HG03378 (cell line): Measurements from ENCODE around the gene RAB20.
"Not testable (repeated sequence)": the region's sequence is repeated elsewhere in the genome, so short reads cannot be mapped to it uniquely, and the experiment has no call there.

Experiments
- ATAC-seq: cut with Tn5 transposase; IDR thresholded peaks from one replicate; pipeline ENCODE4 v1.9.1; 2021; ENCODE audit warnings: mild to moderate bottlenecking, moderate library complexity; ENCODE audit not compliant: unreplicated experiment

Gene RAB20, protein sequence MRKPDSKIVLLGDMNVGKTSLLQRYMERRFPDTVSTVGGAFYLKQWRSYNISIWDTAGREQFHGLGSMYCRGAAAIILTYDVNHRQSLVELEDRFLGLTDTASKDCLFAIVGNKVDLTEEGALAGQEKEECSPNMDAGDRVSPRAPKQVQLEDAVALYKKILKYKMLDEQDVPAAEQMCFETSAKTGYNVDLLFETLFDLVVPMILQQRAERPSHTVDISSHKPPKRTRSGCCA

GRCh38 chr13:110561344-110562035, at the start of gene RAB20:
TSS of gene RAB20 (minus strand) at chr13:110561722. CDS start at chr13:110561519, 203 bp downstream.
- peak; percentile 58 for ATAC-seq

DNA sequence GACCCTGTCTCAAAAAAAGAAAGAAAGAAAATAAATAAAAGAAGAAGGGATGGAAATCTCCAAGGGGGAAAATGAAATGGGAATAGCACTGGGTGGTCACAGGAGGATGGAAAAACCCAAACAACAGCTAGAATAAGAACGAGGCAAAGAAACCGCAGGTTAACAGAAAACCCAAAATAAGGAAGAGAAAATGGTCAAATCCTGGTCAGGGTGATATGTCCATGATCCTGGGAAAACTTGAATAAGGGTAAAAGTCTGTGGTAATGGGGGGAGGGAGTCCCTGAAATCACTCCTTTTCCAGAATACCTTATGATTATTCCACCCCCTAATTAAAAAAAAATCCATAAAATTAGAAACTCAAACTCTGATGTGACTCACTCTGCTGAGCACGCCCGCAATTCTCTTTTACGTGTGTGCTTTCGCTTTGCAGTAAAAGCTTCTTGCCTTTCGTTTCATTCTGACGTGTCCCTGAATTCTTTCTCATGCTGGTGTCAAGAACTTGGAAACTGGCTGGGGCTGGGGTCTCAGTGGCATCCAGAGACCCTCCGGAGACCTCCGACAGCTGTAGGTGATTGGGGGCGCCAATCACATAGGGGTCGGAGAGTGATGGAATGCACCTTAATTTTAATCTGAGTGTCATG, 49.6 kb upstream of the RAB20 start:
- ATAC-seq, result peak; percentile 66

GRCh38 chr13:110607675-110608224, 46.2 kb upstream of the RAB20 start:
- no peak for ATAC-seq

DNA sequence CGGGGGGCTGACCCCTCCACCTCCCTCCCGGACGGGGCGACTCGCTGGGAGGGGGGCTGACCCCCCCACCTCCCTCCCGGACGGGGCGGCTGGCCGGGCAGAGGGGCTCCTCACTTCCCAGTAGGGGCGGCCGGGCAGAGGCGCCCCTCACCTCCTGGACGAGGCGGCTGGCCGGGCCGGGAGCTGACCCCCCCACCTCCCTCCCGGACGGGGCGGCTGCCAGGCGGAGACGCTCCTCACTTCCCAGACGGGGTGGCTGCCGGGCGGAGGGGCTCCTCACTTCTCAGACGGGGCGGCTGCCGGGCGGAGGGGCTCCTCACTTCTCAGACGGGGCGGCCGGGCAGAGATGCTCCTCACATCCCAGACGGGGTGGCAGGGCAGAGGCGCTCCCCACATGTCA, 44.8 kb upstream of the RAB20 start:
- not testable (repeated sequence) for ATAC-seq

GRCh38 chr13:110605132-110605531, 43.6 kb upstream of the RAB20 start:
- no peak for ATAC-seq

DNA sequence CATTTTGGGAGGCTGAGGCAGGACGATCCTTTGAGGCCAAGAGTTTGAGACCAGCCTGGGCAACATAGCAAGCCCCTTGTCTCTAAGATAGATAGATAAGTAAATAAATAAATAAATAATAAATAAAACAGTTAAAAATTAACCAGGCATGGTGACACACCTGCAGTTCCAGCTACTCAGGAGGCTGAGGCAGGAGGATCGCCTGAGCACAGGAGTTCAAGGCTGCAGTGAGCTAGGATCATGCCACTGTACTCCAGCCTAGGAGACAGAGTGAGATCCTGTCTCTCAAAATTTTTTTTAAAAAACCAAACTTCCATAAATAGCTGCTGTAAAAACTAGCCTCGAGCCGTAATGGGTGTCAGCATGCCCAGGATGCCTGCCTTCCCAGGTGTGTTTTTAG, 39.5 kb upstream of the RAB20 start:
- ATAC-seq, result no peak

- no peak for ATAC-seq
Measured at GRCh38 chr13:110600261-110600819, 38.8 kb upstream of the RAB20 start.

GRCh38 chr13:110597041-110597689, 35.6 kb upstream of the RAB20 start:
- ATAC-seq, result no peak

GRCh38 chr13:110593430-110594130, 32.1 kb upstream of the RAB20 start:
- ATAC-seq, result peak; percentile 90

DNA sequence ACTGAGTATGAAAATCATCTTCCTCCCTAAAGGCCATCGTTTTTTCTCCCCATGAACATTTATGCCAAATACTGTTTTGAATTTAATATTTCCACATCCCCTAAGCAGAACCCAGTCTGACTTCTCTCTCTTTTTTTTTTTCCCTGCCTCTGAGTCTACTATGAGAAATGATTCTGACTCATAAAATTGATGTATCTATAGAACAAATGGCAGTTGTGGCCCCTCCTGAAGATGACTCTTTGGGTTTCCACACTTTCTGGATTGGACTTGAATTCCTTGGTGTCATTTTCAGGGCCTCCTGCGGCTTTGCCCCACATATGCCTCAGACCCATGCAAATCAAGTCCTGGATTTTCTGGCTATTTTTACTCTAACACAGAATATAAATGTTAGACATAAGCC, 31.1 kb upstream of the RAB20 start:
- ATAC-seq, result no peak

DNA sequence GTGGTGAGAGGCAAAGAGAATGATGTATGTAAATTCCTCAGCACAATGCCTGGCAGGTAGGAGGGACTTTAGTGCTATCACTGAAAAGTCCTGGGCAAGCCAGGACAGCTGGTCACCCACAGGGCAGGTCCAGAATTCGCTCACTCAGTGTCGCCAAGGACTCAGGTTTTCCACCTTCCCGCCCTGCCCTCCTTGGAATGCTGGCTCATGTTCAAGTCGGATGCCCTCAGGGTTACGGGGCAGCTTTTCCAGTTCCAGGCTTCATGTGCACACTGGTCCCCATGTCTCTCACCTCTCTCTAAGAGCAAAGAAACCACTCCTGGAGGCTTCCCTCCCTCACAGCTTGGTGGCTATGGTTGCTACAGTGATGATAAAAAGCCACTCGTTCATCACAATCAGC, 29.1 kb upstream of the RAB20 start:
- no peak for ATAC-seq

DNA sequence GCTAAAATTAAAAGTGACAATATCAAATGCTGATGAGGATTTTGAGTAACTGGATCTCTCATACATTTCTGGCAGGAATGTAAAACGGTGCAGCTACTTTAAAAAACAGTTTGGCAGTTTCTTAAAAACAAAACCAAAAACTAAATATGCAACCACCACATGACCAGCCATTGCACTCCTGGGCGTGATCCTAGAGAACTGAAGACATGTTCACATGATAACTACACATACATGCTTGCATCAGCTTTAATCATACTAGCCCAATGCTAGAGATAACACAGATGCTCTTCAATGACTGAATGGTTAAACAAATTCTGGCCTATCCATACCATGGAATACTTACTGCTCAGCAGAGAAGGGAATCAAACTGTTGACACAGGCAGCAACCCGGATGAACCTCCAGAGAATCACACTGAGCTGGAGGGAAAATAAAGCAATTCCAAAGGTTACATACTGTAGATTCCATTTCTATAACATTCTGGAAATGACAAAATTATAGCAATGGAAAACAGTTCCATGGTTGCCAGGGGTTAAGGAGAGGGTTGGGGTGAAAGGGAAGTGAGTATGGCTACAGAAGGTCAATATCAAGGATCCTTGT, 28.4 kb upstream of the RAB20 start:
- no peak for ATAC-seq

- no peak for ATAC-seq
Measured at GRCh38 chr13:110583178-110583865, 21.8 kb upstream of the RAB20 start.

GRCh38 chr13:110582421-110582954, 21.0 kb upstream of the RAB20 start:
- ATAC-seq, result no peak

- ATAC-seq, result no peak
Measured at GRCh38 chr13:110581506-110582185, 20.1 kb upstream of the RAB20 start.

GRCh38 chr13:110580800-110581199, 19.3 kb upstream of the RAB20 start:
- no peak for ATAC-seq

DNA sequence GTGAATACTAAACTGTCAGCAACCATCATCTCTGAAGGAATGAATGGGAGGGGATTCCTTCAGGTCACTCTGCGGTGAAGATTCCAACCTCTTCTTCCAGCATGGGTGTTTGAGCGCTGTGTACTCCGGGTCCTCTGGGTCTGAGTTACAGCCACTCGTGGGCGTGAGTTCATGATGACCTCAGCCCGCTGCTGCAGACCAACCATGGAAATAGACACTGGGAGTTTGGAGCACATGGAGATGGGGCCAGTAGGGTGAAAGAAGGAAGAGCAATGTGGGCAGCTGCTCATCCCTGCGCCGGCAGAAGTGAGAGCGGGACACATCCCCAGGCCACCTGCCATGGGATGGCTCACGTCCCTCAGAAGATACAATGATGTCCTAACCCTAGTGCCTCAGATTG, 16.8 kb upstream of the RAB20 start:
- ATAC-seq, result no peak

DNA sequence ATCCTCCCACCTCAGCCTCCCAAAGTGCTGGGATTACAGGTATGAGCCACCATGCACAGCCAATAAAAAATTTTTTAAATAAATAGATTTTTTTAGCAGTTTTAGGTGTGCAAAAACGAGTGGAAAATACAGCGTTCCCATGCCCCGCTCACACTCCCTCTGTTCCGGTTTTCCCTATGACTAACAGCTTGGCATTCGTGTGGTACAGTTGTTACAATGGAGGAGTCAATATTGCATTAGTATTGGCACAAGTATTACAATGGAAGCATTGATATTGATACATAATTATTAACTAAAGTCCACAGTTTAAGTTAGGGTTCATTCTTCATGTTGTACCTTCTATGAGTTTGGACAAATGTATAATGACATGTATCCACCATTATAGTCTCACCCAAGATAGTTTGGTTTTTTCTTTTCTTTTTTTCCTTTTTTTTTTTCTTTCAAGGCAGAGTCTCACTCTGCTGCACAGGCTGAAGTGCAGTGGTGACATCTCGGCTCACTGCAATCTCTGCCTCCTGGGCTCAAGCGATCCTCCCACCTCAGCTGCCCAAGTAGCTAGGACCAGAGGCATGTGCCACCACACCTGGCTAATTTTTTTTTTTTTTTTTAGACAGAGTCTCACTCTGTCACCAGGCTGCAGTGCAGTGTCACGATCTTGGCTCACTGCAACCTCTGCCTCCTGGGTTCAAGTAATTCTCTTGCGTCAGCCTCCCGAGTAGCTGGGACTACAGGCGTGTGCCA, 15.4 kb upstream of the RAB20 start:
- no peak for ATAC-seq
